Femur (tissue), 1 donor: ENCODE results near the gene CTBP2.

Experiments
- DNase-seq: peaks from one replicate; pipeline ENCODE4 v3.0.0-alpha.2; 2017

CTBP2 gene

DNA sequence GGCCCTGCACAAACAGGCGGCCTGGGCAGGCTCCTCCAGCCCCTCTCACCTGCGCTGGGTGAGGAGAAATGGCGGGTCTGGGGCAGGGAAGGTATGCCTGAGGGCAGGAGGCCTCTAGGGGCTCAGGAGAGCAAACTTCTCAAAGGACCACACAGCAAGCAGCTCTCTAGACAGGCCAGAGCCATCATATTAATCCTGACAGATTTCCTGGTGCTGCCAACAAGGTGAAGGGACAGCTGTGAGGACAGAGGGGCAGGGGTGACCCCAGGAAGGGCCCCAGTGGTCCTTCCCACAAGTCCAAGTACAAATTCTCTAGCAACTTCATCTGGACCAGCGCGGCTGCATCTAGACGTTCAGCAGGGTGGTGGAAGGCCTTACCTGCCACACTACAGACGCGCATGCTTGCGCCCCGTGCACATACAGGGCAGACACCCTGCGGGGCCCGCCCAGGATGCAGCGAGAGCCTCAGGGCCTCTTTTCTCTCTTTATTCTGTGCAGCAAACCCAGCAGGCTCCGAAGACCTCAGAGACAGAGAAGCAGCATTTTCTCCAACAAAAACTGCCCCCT lies 156.4 kb downstream of the CTBP2 start:
- DNase-seq, result peak; percentile 9

- DNase-seq, result peak; percentile 13
Observed at GRCh38 chr10:125003146-125003900, 157.0 kb downstream of the CTBP2 start.

DNA sequence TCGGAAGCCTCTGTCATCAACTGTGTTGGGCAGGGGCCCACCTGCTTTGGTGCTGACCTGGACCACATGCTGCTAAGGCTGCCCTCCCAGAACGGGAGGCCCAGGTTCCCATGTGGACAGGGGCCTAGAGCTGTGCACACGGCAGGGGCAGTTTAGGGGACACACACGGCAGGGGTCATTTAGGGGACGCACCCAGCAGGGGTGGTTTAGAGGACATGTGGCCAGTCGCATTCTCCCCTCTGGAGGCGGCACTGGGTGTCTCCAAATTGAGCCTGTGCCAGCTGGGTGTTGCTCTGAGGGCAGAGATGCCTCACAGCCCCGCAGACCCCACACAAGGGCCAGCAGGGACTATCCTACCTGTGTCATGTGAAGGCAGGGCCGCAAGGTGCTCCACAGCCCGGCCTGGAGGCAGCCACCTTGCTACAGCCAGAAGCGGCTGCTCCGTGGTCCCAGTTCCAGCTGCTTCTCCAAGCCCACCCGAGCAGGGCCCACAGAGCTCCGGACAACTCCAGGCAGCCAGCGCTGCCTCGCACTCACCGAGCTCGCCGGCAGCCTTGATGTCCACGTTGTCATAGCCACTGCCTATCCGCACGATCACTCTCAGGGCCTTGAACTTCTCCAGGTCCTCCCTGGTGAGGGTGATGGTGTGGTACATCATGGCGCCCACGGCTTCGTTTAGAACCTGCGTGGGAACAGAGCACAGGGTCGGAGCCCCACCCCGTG lies 157.8 kb downstream of the CTBP2 start:
- peak; percentile 20 for DNase-seq

DNA sequence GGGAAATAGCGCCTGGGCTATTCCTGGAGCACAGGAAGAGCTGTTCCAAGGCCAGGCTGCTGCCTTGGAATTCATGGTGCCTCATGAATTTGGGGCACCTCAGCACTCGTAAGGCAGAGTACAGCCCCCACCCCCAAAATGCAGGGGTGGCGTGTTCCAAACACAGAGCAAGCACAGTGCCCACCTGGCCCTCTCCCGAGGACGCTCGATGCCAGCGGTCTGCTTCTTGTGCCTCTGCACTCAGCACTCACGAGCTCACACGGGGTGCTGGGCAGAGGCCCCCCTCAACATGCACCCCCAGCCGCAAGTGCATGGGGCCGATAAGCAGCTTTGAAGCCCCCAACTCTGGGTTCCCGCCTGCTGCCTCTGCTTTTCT lies 158.3 kb downstream of the CTBP2 start:
- DNase-seq, result no peak

DNA sequence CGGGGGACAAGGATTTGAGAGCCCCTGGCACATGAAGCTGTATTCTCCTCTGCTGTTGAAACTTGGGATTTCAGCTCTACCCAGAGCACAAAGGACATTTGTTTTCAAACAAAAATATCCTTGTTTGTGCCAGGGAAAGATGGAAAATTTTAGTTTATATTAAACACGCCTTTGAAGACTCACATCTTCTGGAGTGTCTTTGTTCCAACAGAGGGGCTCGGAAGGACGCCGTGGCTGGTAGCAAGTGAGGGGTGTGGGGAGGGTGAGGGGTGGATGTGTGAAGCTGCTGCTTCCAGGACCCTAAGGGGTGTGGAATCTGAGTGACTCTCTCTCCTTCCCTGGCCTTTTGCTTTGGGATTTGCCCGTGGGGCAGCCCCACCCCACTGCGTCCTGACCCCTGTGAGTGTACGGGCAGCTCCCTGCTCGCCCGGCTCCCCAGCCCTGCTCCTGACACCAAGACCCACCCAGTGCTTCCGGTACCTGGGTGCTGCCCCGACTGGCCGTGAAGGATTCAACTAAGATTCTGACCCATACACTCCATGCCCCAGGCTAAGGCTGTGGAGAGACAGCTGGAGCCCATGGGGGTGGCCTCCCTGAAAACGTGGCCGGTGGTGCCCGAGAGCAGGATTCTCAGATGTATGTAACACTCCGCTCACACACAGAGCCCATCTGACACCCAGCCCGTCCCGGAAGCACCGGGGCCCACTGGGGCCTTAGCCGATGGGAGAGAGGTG lies 158.9 kb downstream of the CTBP2 start:
- peak; percentile 13 for DNase-seq

GRCh38 chr10:125000366-125001312 lies 159.7 kb downstream of the CTBP2 start:
- DNase-seq, result peak; percentile 31

DNA sequence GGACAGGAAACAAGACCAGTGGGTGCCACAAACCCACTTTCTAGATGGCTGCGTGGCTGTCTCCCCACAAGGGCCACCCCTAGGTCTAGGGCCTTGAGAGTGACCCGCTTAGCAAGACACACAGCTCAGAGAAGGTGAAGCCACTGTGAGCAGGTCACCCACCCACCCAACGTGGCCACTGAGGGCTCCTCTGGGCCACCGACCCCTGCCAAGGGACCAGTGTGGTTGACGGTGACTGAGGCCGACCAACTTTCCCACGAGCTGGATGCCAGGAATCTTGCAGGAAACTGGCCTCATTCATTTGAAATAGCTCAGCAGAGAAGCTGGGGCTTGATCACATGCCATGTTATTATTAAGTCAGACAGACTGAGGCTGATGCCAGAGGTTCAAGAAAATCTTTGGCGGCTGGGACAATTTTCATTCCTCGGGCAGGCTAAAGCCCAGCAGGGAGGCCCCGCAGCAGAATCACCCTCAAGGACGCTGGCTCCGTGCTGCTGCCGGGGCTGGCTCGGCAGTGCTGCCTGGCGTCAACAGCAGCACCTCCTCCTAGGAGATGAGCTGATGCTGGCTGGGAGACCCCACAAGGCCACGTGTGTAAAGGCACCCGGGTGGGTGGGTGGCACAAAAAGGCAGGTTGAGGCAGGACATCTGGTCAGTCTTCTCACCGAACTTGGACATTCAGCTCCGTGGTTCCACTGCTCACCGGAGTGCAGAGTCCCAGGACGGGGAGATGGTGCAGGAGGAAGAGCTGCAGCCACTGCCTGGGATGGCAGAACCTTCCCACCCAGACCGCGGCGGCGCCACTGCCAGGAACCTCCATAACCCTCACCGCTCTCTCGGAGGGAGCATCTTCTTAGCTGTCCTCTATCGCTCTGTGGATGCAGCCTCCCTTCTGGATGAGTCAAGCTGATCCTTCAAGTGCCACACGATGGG lies 160.7 kb downstream of the CTBP2 start:
- DNase-seq, result peak; percentile 81

GRCh38 chr10:124998624-124999291 lies 161.6 kb downstream of the CTBP2 start:
- no peak for DNase-seq

DNA sequence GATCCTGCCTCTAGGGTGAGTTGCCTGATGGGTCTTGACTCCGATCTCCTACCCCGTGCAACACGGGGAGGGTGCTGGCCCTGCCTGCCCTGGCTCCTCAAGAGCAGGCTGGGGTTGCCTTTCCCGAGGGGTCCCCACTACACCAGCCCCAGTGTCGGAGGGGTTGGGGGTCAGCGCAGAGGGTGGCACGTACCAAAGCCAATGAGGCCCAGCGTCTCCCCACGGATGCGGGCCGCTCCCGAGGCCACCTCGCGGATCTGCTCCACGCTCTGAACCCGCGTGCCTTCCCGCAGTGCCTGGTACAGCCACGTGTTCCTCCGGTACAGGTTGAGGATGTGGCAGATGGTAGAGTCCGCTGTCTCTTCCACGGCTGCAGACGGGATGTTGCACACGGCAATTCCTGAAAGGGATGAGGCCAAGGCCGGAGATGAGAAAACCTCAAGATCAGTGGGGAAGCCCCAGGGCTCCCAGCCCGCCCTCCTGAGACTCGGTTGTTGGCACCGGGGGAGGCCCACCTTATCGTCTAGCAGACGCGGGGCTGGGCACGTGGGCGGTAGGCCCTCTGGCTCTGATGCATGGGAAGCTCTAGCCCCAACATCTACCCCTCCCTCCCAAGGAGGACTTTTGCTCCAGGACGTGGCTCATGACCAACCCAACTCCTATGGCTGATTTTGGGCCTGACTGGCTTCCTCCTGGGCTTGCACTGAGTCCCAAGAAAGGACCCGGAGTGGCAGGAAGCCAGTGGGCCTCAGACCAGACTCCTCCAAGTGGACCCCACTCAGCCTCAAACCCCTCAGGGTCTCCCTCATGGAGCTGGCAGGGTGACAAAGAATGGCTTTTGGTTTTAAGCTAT lies 162.4 kb downstream of the CTBP2 start:
- DNase-seq, result peak; percentile 59

DNA sequence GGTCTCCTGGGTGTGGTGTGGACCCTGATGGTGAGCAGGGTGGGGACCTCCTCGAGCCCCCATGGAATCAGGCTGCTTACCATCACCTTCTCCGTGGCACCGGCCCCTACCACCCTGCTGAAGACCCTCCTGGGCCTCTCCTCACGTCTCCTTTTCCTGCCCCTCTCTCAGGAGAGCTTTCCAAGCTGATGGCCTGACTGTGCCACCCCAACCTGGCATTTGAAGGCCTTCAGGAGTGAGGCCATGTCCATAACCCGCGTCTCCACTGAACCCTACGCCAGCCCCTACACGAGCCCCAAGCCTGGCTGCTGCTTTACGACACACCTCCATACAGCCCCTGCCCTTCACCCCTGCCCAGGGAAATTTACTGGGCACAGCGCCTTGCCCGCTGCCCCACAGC lies 163.1 kb downstream of the CTBP2 start:
- no peak for DNase-seq

DNA sequence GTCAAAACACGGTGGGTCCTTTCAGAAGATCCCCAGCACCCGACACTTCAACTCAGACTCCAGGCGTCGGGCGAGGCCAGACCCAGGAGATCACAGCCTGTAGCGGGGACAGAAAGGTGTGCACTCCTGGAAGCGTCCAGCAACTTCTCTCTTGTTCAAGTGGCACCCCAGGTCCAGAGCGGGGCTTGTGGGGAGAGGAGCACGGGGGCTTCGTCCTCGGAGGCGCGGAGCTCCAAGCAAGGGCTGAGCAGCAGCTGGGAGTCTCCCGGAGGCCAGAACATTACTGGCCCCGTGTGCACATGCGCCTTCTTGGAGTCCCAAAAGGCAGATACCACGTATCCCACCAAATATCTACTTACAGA lies 163.5 kb downstream of the CTBP2 start:
- DNase-seq, result no peak

- DNase-seq, result no peak
Observed at GRCh38 chr10:124996127-124996853, 164.1 kb downstream of the CTBP2 start.

DNA sequence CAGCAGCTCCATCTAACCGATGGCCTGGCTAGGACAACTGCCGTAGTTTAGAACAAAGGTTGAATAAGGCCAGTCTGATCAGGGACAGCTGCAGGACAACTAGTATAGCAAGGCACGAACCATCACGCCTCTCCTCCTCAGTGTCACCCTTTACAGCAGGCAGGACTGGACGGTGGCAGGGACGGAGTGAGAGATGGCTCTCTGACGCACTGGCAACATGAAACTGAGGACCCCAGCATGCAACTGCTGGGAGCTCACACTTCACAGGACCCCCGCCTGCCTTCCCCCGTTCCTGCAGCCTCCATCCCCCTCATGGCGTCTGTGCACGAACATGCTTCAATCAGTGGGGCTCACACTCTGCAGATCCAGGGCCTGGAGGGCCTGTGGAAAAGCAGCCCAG lies 164.8 kb downstream of the CTBP2 start:
- DNase-seq, result no peak

DNA sequence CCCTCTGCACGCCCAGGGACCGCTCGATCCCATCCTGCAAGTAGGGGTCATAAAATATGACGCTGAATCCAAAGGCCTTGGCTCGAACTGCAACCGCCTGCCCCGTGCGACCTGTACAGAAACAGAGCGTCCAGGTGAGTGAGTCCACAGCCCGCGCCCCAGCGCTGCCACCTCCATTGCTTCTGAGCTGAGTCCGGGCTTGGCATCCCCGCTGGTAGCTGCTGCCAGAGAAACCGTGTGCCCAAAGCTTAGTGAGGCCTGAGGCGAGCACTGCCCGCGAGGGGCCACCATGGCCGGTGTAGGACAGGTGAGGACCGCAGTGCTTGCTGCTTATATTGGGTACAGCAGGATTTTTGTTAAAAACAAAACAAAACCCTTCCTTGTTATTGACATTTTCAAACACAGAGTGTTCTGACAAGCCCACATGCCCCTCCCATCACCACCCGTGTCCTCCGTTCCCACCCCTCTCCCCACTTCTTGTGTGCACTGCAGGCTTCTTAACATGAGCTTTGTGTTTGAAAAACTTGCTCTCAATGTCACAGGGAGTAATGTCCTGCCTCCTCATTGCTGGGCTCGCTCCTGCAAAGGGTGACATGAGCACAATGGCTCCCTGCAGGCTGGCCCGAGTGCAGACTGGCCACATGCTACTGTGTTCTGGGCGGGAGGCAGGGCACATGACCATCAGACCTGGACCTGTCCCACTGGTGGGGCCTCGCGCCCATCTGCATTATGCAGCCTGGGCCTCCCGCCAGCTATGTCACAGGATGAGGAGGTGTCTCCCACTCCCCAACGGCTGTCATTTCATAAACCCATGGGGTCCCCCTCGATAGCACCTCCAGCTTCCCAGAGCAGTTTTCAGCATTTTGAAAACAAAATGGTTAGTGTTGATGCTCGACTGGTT lies 165.5 kb downstream of the CTBP2 start:
- no peak for DNase-seq

DNA sequence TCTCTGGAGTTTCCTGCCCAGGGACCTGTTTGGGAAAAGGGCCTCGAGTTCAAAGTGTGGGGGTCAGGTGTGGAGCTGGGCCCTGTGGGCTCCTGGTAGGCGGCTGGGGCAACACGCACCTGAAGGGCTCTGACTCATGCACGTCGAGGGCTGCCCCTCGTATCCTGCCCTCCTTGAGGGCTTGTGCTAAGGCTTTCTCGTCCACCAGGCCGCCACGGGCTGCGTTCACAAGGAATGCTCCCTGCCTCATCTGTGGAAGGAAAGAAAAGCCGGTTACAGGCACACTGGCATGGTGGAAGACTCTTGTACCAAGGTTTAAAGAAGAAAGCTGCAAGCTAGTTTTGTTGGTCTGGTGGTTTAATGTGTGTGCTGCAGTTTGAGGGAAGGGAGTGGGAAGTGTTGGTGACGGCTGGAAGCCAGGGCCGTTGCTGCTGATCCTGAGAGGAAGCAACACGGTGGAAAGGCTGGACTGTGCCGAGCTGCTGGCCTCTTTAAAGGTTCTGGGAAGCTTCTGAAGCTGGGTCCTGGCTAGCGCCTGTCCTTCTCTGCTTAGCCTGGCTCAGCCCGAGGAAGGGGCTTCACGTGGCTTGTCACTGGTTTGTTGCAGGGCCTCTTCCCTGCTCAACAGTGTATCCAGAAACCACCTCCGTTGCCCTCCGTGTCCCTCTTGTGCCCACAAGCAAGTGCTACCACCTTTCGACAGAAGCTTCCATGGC lies 166.5 kb downstream of the CTBP2 start:
- no peak for DNase-seq

GRCh38 chr10:124993345-124993708 lies 167.0 kb downstream of the CTBP2 start:
- no peak for DNase-seq
